AG04450 (cell line): ENCODE measurements around the gene NFIA. TPM values are rescaled to one million over a fixed set of nuclear protein-coding genes. Genes with fewer than 3 reads are reported as not detected.

Source experiments
- CTCF ChIA-PET: fragments of 300-600, 350-600 bp; formaldehyde crosslinking; extraction: SDS; loops from one replicate; lab custom pipeline; 2022; ENCODE audit warnings: antibody characterized with exemption, inconsistent platforms; lab: Charles Lee
- POLR2A ChIA-PET: fragments of 350-600 bp; formaldehyde crosslinking; extraction: SDS; loops from one replicate; lab custom pipeline; 2021; ENCODE audit warnings: antibody characterized with exemption, inconsistent platforms; lab: Yijun Ruan, JAX
- DNase-seq: peaks from one replicate; pipeline ENCODE4 v3.0.0-alpha.2; 2011; ENCODE audit warnings: low read depth, low spot score
- H3K27ac ChIP-seq: one replicate; pipeline ENCODE4 v1.5.1; 2012; ENCODE audit warnings: low read depth, low read length, control low read depth
- H3K27me3 ChIP-seq: one replicate; pipeline ENCODE4 v1.6.0; 2012; ENCODE audit warnings: low read length; ENCODE audit not compliant: control insufficient read depth, insufficient read depth
- H3K4me3 ChIP-seq: 2 replicates; pipeline ENCODE4 v1.5.1; 2011; ENCODE audit warnings: mild to moderate bottlenecking, low read depth, low read length, control low read depth
- H3K9me3 ChIP-seq: 2 replicates; pipeline ENCODE4 v1.5.1; 2012; ENCODE audit warnings: low read length; ENCODE audit not compliant: control insufficient read depth, insufficient read depth
- polyA plus RNA-seq: library from polyadenylated mRNA; depleted of rRNA; stranded (reverse); fragments of >200 nt; gene quantifications from 2 replicates; pipeline ENCODE4 v1.2.3, GENCODE V29; 2011
- TF ChIP-seq, protein P1 (sequence below): IDR thresholded peaks from 2 replicates; pipeline ENCODE4 v1.5.1; 2011; ENCODE audit warnings: low read depth, low read length, control low read depth, inconsistent platforms

The NFIA gene
- polyA plus RNA-seq, 1 experiment, result 3.9 TPM

DNA sequence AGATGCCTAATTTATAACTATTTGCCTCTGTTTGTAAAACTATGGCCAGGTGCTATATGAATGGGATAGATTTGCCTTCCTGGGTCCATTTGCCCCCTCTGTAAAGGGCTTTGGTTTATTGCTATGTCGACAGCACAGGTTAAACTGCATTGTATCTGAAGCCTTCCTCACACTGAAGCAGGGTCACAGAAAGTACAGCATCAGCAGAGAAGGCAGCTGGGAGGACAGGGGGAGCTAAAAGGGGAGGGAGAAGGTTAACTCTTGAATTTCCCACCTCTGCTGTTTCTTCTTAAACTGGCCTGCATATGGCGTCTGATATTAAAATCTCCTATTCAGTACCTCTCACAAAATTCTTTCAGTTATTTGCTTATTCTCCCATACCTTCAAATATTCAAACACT is 345.1 kb downstream of the NFIA start:
- CTCF ChIA-PET, result no interaction called here
- POLR2A ChIA-PET, result no interaction called here
- Histone ChIP-seq H3K4me3 (no peak overlapping the region), H3K9me3 (no peaks in the 10 kb centered on the region), H3K27ac (no peak overlapping the region), H3K27me3 (no peaks in the 10 kb centered on the region)
- TF ChIP-seq, protein P1, sequence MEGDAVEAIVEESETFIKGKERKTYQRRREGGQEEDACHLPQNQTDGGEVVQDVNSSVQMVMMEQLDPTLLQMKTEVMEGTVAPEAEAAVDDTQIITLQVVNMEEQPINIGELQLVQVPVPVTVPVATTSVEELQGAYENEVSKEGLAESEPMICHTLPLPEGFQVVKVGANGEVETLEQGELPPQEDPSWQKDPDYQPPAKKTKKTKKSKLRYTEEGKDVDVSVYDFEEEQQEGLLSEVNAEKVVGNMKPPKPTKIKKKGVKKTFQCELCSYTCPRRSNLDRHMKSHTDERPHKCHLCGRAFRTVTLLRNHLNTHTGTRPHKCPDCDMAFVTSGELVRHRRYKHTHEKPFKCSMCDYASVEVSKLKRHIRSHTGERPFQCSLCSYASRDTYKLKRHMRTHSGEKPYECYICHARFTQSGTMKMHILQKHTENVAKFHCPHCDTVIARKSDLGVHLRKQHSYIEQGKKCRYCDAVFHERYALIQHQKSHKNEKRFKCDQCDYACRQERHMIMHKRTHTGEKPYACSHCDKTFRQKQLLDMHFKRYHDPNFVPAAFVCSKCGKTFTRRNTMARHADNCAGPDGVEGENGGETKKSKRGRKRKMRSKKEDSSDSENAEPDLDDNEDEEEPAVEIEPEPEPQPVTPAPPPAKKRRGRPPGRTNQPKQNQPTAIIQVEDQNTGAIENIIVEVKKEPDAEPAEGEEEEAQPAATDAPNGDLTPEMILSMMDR, result no peak
- DNase-seq, result no peak

DNA sequence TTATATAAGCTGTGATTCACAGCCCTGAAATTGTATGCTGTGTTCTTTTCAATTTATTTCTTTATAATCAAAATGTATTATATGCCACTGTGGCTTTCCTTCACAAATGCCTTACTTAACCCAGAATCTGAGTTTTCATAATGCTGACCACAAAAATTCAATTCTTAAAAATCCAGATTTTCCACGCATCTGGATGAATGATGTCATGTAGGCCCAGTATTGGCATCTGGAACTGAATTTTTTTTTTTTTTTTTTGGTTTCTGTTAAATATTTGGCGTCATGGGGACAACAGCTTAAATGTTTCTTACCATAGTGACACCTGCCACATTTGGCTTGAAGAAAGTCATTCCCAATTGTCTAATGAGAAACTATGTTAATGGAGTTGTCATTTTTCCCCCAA is 345.8 kb downstream of the NFIA start:
- no peaks in the 10 kb centered on the region for H3K27me3 ChIP-seq
- TF ChIP-seq, protein P1, result no peak
- no peak overlapping the region for H3K4me3 ChIP-seq
- no peak overlapping the region for H3K27ac ChIP-seq
- ChIA-PET POLR2A (no interaction called here), CTCF (interaction anchor here (1.1 kb wide), 1 partner anchor 386 kb away, joined by 3 read pairs; no protein-coding TSS in a partner anchor)
- no peak for DNase-seq
- no peaks in the 10 kb centered on the region for H3K9me3 ChIP-seq

DNA sequence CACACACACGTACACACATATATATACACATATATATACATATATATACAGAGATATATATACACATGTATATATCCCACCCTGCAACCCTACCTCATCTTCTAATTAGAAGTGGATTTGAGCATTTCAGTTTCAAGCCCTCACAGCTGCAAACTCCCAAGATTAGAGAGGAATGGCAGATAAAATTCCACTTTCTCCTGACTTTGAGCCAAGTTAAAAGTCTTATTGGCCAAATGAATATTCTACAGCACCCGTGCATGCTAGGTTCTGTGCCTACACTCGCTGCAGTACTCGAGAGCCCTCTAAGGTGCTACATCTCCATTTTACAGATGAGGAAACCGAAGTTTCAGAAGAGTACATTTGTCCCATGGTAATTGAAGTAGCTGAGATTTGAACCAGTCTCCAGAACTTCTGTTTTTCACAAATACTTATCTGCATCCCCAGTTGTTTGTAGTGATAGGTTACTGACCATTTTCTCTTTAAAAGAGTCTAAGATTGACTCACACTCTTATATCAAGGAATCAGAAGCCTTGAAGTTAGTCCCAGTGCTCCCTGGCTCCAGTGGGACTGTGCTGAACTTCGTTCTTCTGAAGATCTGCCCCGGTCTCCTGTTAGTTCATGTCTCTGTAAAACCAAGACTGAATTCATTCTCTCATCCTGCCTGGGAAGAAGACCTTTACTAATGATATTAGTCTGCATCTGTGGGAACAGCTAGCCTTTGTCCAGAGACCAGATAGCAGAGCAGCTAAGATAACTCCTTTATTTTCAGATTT is 350.4 kb downstream of the NFIA start:
- CTCF ChIA-PET, result interaction anchor here (0.7 kb wide), 1 partner anchor 21 kb away, joined by 4 read pairs; no protein-coding TSS in a partner anchor
- TF ChIP-seq, protein P1, result no peak

DNA sequence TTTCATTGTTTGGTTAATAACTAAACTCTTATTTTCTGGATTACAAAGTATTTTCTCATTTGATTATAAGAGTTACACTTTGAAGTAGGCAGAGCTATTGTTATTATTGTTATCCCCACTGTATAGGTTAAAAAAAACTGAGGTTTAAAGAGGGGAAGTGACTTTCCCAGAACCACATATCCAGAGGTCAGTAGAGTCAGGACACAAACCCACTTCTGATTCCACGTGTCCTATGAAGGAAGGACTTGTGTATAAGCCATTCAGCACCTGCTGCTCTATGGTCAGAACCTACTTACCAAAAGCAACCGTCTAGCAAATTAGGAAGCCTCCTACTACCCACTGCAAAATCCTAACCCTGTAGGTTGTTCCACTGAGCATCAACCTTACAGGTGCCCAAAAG is 351.3 kb downstream of the NFIA start:
- TF ChIP-seq, protein P1, result no peak
- DNase-seq, result no peak
- POLR2A ChIA-PET, result no interaction called here
- Histone ChIP-seq H3K27ac (no peak overlapping the region), H3K4me3 (no peak overlapping the region), H3K27me3 (no peaks in the 10 kb centered on the region), H3K9me3 (no peaks in the 10 kb centered on the region)
- CTCF ChIA-PET, result no interaction called here

More for the DNA sequence above, 350.4 kb downstream of the NFIA start:
- POLR2A ChIA-PET, result no interaction called here
- Histone ChIP-seq H3K27ac (no peak overlapping the region), H3K27me3 (no peaks in the 10 kb centered on the region), H3K9me3 (no peaks in the 10 kb centered on the region), H3K4me3 (no peak overlapping the region)
- DNase-seq, result no peak

DNA sequence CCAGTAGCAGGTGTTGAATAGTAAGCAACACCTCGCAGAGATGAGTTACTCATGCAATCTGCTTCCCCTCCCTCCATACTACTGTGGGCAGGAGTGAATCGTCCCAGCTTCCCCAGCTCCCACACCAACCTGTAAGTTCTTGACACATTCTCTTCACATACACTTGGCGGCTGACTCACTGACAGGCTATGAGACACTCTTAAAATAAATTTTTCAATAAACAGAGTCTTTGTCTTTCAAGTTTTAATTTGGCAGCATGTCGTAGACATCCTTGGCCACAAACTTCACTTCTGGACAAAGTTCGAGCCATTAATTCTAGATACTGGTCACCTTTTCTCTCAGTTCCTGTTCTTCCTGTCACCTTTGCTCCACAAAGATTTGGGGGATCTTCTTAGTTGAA is 351.9 kb downstream of the NFIA start:
- Histone ChIP-seq H3K9me3 (no peaks in the 10 kb centered on the region), H3K27ac (no peak overlapping the region), H3K4me3 (no peak overlapping the region), H3K27me3 (no peaks in the 10 kb centered on the region)
- ChIA-PET CTCF (no interaction called here), POLR2A (no interaction called here)
- DNase-seq, result no peak
- TF ChIP-seq, protein P1, result no peak
